HG03175 (cell line): ENCODE results near the gene NECTIN1.

ENCODE experiments used
- ATAC-seq: cut with Tn5 transposase; IDR thresholded peaks from one replicate; pipeline ENCODE4 v1.9.1; 2021; ENCODE audit warnings: mild to moderate bottlenecking, moderate library complexity; ENCODE audit not compliant: unreplicated experiment

Gene NECTIN1

GRCh38 chr11:119734788-119735187 is 5.8 kb upstream of the NECTIN1 start:
- ATAC-seq: no peak

- ATAC-seq: no peak
Measured at GRCh38 chr11:119730789-119731386, 1.9 kb upstream of the NECTIN1 start.

GRCh38 chr11:119729951-119730613 is 1.1 kb upstream of the NECTIN1 start:
- ATAC-seq: no peak

GRCh38 chr11:119729581-119729927 is 554 bp upstream of the NECTIN1 start:
- peak; percentile 19 for ATAC-seq

- ATAC-seq: no peak
Measured at GRCh38 chr11:119728211-119728626, 781 bp downstream of the NECTIN1 start.

GRCh38 chr11:119727523-119728151 is 1.4 kb downstream of the NECTIN1 start:
- no peak for ATAC-seq

GRCh38 chr11:119726585-119727522 is 2.1 kb downstream of the NECTIN1 start:
- ATAC-seq: no peak

GRCh38 chr11:119726150-119726553 is 2.8 kb downstream of the NECTIN1 start:
- no peak for ATAC-seq

GRCh38 chr11:119724956-119725355 is 4.0 kb downstream of the NECTIN1 start:
- no peak for ATAC-seq

GRCh38 chr11:119723952-119724325 is 5.1 kb downstream of the NECTIN1 start:
- no peak for ATAC-seq

- ATAC-seq: no peak
Measured at GRCh38 chr11:119723243-119723951, 5.6 kb downstream of the NECTIN1 start.

- ATAC-seq: no peak
Measured at GRCh38 chr11:119722281-119722794, 6.7 kb downstream of the NECTIN1 start.

GRCh38 chr11:119721129-119722120 is 7.6 kb downstream of the NECTIN1 start:
- ATAC-seq: no peak

GRCh38 chr11:119720311-119720913 is 8.6 kb downstream of the NECTIN1 start:
- no peak for ATAC-seq

- ATAC-seq: no peak
Measured at GRCh38 chr11:119717839-119718534, 11.0 kb downstream of the NECTIN1 start.

- ATAC-seq: no peak
Measured at GRCh38 chr11:119716582-119717498, 12.2 kb downstream of the NECTIN1 start.

GRCh38 chr11:119714590-119714989 is 14.4 kb downstream of the NECTIN1 start:
- ATAC-seq: no peak
